SIG-M5 treated with dmso at 0.1 percent for 504 hours (cell line): ENCODE results near the gene ACTN4.
"Not testable (repeated sequence)": the region's sequence is repeated elsewhere in the genome, so short reads cannot be mapped to it uniquely, and the experiment has no call there.

Source experiments
- DNase-seq: peaks from one replicate; lab custom pipeline; 2025; ENCODE audit not compliant: unreplicated experiment; lab: John Stamatoyannopoulos, UW

The ACTN4 gene

GRCh38 chr19:38735257-38735686 is 87.8 kb downstream of the ACTN4 start:
- no peak for DNase-seq

- DNase-seq: no peak
Observed at GRCh38 chr19:38736036-38736412, 88.6 kb downstream of the ACTN4 start.

- DNase-seq: peak; percentile 39
Observed at GRCh38 chr19:38736413-38737280, 89.2 kb downstream of the ACTN4 start.

- no peak for DNase-seq
Observed at GRCh38 chr19:38737281-38737865, 89.9 kb downstream of the ACTN4 start.

GRCh38 chr19:38737921-38738737 is 90.7 kb downstream of the ACTN4 start:
- no peak for DNase-seq

GRCh38 chr19:38739440-38740256 is 92.2 kb downstream of the ACTN4 start:
- DNase-seq: peak; percentile 12

GRCh38 chr19:38740257-38740592 is 92.8 kb downstream of the ACTN4 start:
- no peak for DNase-seq

GRCh38 chr19:38740932-38741331 is 93.5 kb downstream of the ACTN4 start:
- no peak for DNase-seq

GRCh38 chr19:38741670-38742069 is 94.2 kb downstream of the ACTN4 start:
- DNase-seq: no peak

GRCh38 chr19:38742296-38742695 is 94.8 kb downstream of the ACTN4 start:
- no peak for DNase-seq

- no peak for DNase-seq
Observed at GRCh38 chr19:38742906-38743305, 95.5 kb downstream of the ACTN4 start.

- DNase-seq: no peak
Observed at GRCh38 chr19:38743394-38744297, 96.2 kb downstream of the ACTN4 start.

- no peak for DNase-seq
Observed at GRCh38 chr19:38744298-38744681, 96.8 kb downstream of the ACTN4 start, which contains the start of gene CAPN12. Gene CAPN12 (minus strand): TSS chr19:38744474. CDS start chr19:38744165, 309 bp downstream.

GRCh38 chr19:38744874-38745273 is 97.4 kb downstream of the ACTN4 start:
- DNase-seq: no peak

- DNase-seq: no peak
Observed at GRCh38 chr19:38745316-38745715, 97.9 kb downstream of the ACTN4 start.

GRCh38 chr19:38753783-38754182 is 106.3 kb downstream of the ACTN4 start:
- DNase-seq: not testable (repeated sequence)

GRCh38 chr19:38754196-38754595 is 106.7 kb downstream of the ACTN4 start:
- not testable (repeated sequence) for DNase-seq

GRCh38 chr19:38759590-38760003 is 112.1 kb downstream of the ACTN4 start:
- no peak for DNase-seq

GRCh38 chr19:38760805-38761517 is 113.5 kb downstream of the ACTN4 start:
- DNase-seq: not testable (repeated sequence)
